Liver (tissue), 3 donors: ENCODE data around the gene BTRC.

Experiments
- CTCF ChIP-seq: fragments of 150-350 bp; IDR thresholded peaks from 2 replicates; pipeline ENCODE4 v1.5.1; 2017; ENCODE audit warnings: improper control_type of control experiment, low read depth, low read length; ENCODE audit not compliant: missing input control
- FOXA1 ChIP-seq: IDR thresholded peaks from 2 replicates; pipeline ENCODE4 v1.6.1; 2016; ENCODE audit warnings: antibody characterized with exemption
- GABPA ChIP-seq, 2 donors: IDR thresholded peaks in 1 of 2; conservative IDR thresholded peaks in 1 of 2; 2 replicates each; pipeline ENCODE4 v1.6.1; 2016; ENCODE audit warnings: antibody characterized with exemption in 2 of 2, mild to moderate bottlenecking in 1 of 2, moderate library complexity in 1 of 2
- MAX ChIP-seq: IDR thresholded peaks from 2 replicates; pipeline ENCODE4 v1.6.1; 2016; ENCODE audit warnings: antibody characterized with exemption
- NR2F2 ChIP-seq: IDR thresholded peaks from 2 replicates; pipeline ENCODE4 v1.6.1; 2016; ENCODE audit warnings: antibody characterized with exemption
- REST ChIP-seq: IDR thresholded peaks from 2 replicates; pipeline ENCODE4 v1.6.1; 2016; ENCODE audit warnings: antibody characterized with exemption, mild to moderate bottlenecking
- TAF1 ChIP-seq: conservative IDR thresholded peaks from 2 replicates; pipeline ENCODE4 v1.6.1; 2016; ENCODE audit warnings: antibody characterized with exemption, mild to moderate bottlenecking
- ZBTB33 ChIP-seq: IDR thresholded peaks from 2 replicates; pipeline ENCODE4 v1.6.1; 2016; ENCODE audit warnings: antibody characterized with exemption
- donor health status: healthy.
- donor health status: healthy.

GRCh38 chr10:101552442-101552841 lies 198.5 kb downstream of the BTRC start:
- TF ChIP-seq GABPA (IDR thresholded peaks at IDR 0.05 in 1 of 2, conservative IDR thresholded peaks at IDR 0.05 in 1 of 2) = no peak
- TF ChIP-seq CTCF = no peak
- no peak for TF ChIP-seq TAF1
- no peak for TF ChIP-seq ZBTB33
- TF ChIP-seq NR2F2 = no peak
- TF ChIP-seq FOXA1 = no peak
- TF ChIP-seq REST = no peak
- TF ChIP-seq MAX = no peak
